HL-60 (cell line): ENCODE results near the gene VPS35L.

Source experiments
- DNase-seq, 2 experiments: peaks; one replicate each; pipeline ENCODE4 v3.0.0-alpha.2; 2010 to 2020; ENCODE audit warnings: low read depth in 1 of 2, low spot score in 1 of 2
- H3K27ac ChIP-seq: fragments of 250-450 bp; sonication (Bioruptor Pico); replicated peaks from 2 replicates; pipeline ENCODE4 v1.5.1; 2020; ENCODE audit warnings: mild to moderate bottlenecking, moderate library complexity
- H3K27me3 ChIP-seq: fragments of 250-450 bp; sonication (Bioruptor Pico); 2 replicates; pipeline ENCODE4 v1.5.1; 2021; ENCODE audit warnings: mild to moderate bottlenecking, moderate library complexity; ENCODE audit not compliant: insufficient read depth, poor library complexity, severe bottlenecking
- H3K4me3 ChIP-seq: replicated peaks from 2 replicates; pipeline ENCODE4 v1.5.1; 2011; ENCODE audit warnings: mild to moderate bottlenecking, control low read depth, low read length; ENCODE audit not compliant: insufficient read depth
- CTCF ChIP-seq: IDR thresholded peaks from one replicate; pipeline ENCODE4 v1.5.1; 2011; ENCODE audit warnings: low read length, control low read depth, inconsistent platforms; ENCODE audit not compliant: insufficient read depth
- GABPA ChIP-seq: IDR thresholded peaks from 2 replicates; pipeline ENCODE4 v1.6.1; 2012; ENCODE audit warnings: low read depth
- POLR2AphosphoS5 ChIP-seq: IDR thresholded peaks from 2 replicates; pipeline ENCODE4 v1.6.1; 2012; ENCODE audit warnings: low read depth
- REST ChIP-seq: IDR thresholded peaks from 2 replicates; pipeline ENCODE4 v1.6.1; 2012; ENCODE audit warnings: low read depth; ENCODE audit not compliant: insufficient replicate concordance
- SPI1 ChIP-seq: IDR thresholded peaks from 2 replicates; pipeline ENCODE4 v1.6.1; 2012; ENCODE audit warnings: low read depth, mild to moderate bottlenecking, borderline replicate concordance

VPS35L gene

GRCh38 chr16:19522397-19522732 lies 33.1 kb upstream of the VPS35L start:
- no peak for TF ChIP-seq REST
- no peak for TF ChIP-seq CTCF
- no peak for TF ChIP-seq POLR2AphosphoS5
- no peak for TF ChIP-seq SPI1
- no peak for TF ChIP-seq GABPA
- DNase-seq = no peak
- H3K27ac ChIP-seq = no peak overlapping the region; the same call in 1 of the 2 replicates
- no peak overlapping the region; the same call in 1 of the 2 replicates for H3K4me3 ChIP-seq
- no peaks in the 10 kb centered on the region for H3K27me3 ChIP-seq

GRCh38 chr16:19522760-19523159 lies 32.7 kb upstream of the VPS35L start:
- DNase-seq = no peak
- TF ChIP-seq GABPA (no peak), SPI1 (no peak), CTCF (no peak), POLR2AphosphoS5 (no peak), REST (no peak)
- H3K4me3 ChIP-seq = no peak overlapping the region

GRCh38 chr16:19523184-19523558 lies 32.3 kb upstream of the VPS35L start:
- Histone ChIP-seq H3K27me3 (no peaks in the 10 kb centered on the region), H3K27ac (peak overlapping the region; percentile 89), H3K4me3 (no peak overlapping the region)
- DNase-seq = no peak
- no peak for TF ChIP-seq CTCF
- no peak for TF ChIP-seq REST
- no peak for TF ChIP-seq SPI1
- TF ChIP-seq GABPA = no peak
- no peak for TF ChIP-seq POLR2AphosphoS5

More at GRCh38 chr16:19522760-19523159, 32.7 kb upstream of the VPS35L start:
- H3K27me3 ChIP-seq = no peaks in the 10 kb centered on the region
- no peak overlapping the region for H3K27ac ChIP-seq
